ENCODE measurements around the gene CCNC. TPM values are rescaled to one million over a fixed set of nuclear protein-coding genes. Genes with fewer than 3 reads are reported as not detected.
"Not testable (repeated sequence)": the region's sequence is repeated elsewhere in the genome, so short reads cannot be mapped to it uniquely, and the experiment has no call there.

CCNC gene
- total RNA-seq, 1 donor from 2014 or later = 74.5 TPM

- H3K36me3 Mint-ChIP-seq (ENCODE audit: insufficient read depth) = no peaks in the 10 kb centered on the region
- DNase-seq (ENCODE audit: low spot score, unreplicated experiment) = no peak
- peaks cover 5% of the 10 kb centered on the region for H3K4me1 Mint-ChIP-seq (ENCODE audit: low read depth)
- H3K27me3 Mint-ChIP-seq = peaks cover 95% of the 10 kb centered on the region
- H3K4me3 Mint-ChIP-seq (ENCODE audit: low read depth) = no peak overlapping the region
- peak; percentile 41 for TF ChIP-seq CTCF (IDR thresholded peaks at IDR 0.05; ENCODE audit: unreplicated experiment)
- no peaks in the 10 kb centered on the region for H3K9me3 Mint-ChIP-seq (ENCODE audit: low read depth)
- H3K27ac Mint-ChIP-seq = no peak overlapping the region
Observed at GRCh38 chr6:99605074-99605734, 36.7 kb upstream of the CCNC start.

DNA sequence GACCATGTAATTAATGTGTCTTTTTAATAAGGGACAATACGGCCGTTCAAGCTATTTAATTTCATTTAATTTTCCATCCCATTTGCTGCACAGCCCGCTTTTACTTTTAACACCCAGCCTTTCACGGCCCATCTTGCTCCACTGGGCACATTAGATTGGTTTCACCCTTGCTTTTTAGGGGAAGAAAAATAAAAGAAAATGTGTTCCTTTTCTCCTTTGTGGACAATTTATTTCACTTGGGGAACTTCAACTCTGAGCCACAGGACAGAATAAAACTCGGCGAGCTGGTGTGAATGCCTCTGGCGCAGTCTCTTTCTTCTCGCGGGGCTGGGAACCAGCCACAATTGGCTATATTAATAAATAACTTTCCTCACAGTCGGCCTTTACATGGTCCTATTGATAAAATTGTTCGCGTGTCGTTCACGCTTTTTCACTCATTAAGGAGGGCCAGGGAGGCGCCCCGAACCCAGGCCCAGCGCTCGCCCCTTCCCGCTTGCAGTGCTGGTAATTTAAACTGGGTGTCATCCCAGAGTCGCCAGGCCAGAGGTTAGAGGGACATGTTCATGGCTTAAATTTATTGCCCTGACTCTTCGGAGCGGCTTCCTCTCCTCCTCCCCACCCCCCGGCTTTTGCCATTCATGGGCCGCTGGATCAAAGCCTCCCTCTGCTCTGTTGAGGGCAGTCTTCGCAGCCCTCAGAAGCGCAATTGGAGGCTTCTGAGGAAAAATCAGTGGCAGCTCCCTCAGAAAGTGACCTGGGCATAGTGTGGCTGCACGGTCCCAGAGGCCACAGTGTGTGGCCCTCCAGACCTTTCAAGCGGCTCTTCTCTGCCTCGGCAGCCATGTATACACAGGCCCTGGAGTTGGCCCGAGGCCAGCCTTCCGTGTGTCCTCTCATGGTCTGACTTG is 36.0 kb upstream of the CCNC start:
- Mint-ChIP-seq H3K9me3 (ENCODE audit: low read depth) (no peaks in the 10 kb centered on the region), H3K36me3 (ENCODE audit: insufficient read depth) (no peaks in the 10 kb centered on the region), H3K27me3 (peaks cover 96% of the 10 kb centered on the region), H3K27ac (no peak overlapping the region), H3K4me1 (ENCODE audit: low read depth) (peaks cover 5% of the 10 kb centered on the region), H3K4me3 (ENCODE audit: low read depth) (peak overlapping the region; percentile 14)
- TF ChIP-seq CTCF (IDR thresholded peaks at IDR 0.05; ENCODE audit: unreplicated experiment) = no peak
- no peak for DNase-seq (ENCODE audit: low spot score, unreplicated experiment)

DNA sequence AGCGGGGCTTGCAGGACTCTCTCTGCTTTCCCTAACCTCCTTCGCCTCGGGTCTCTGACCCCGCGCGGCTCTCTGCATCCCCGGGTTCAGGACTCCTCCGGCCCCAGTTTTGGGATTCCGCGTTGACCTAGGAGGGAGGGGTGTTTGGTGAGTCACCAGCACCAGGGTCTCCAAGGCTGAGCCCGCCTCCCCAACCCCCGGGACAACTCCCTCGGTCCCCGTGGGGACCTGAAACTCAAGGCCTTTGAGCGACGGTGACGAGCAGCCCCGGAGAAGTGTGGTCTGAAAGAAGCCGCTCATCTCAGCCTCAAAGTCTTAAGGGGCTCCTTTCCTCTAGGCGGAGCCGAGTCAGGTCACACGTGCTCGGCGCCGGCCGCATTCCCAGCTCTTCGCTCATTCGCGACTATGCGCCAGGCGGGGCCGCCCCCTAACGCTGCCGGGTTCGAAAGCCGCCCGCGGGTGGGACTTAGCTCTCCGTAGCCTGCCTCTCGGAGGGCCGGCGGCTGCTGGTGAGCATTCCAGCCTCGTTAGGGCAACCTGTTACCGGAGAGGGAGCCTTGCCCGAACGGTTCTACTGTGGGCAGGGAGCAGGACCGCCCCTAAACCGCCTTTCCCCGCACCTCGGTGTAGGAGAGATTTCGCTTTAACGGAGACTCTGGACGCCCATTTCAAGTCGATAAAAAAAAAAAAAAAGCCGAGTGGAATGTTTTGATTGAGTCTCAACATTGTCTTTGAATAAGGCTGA is 35.1 kb upstream of the CCNC start:
- H3K27ac Mint-ChIP-seq = no peak overlapping the region
- H3K27me3 Mint-ChIP-seq = peaks cover 96% of the 10 kb centered on the region
- TF ChIP-seq CTCF (IDR thresholded peaks at IDR 0.05; ENCODE audit: unreplicated experiment) = no peak
- H3K4me1 Mint-ChIP-seq (ENCODE audit: low read depth) = peaks cover 5% of the 10 kb centered on the region
- H3K36me3 Mint-ChIP-seq (ENCODE audit: insufficient read depth) = no peaks in the 10 kb centered on the region
- H3K4me3 Mint-ChIP-seq (ENCODE audit: low read depth) = peak overlapping the region; percentile 33
- DNase-seq (ENCODE audit: low spot score, unreplicated experiment) = no peak
- no peaks in the 10 kb centered on the region for H3K9me3 Mint-ChIP-seq (ENCODE audit: low read depth)

DNA sequence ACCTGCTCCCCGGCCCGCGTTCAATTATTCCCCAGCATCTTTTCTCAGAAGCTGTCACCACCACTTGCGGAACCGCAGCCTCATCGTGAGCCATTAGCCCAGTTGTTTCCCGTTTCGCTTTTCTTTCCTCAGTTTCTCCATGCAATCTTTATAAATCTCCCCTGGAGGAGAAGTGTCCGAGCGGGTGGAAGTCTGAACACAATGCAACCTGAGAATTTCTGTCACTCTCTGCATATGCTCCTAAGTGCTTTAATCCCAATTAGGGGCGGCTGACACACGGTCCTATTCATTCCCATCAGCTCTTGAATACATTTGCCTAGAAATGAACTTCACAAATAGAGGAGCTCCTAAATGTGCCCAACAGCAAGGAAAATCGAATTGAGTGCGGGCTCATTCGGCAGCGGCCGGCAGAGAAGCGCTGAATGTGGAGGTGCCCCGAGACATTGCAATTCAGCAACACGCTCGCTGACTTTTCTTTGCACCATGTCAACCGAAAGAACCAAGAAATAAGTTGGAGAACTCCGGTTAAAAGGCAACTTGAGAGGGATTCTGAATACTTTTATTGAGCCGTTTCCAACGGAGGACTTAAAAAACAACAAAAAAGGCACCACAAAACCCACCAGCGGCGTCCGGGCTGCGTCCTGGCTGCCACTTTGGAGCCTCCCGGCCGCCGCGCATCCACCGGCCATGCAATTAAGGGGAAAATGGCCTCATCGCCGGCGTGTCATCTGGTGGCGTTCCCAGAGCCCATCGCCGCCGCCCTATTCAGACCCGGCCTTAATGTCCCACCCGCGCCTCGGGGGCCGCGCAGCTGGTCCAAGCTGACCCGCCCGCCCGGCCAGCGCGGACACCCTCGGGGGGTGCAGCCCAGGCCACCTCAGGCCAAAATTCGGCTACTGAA is 34.3 kb upstream of the CCNC start:
- H3K4me1 Mint-ChIP-seq (ENCODE audit: low read depth) = peaks cover 5% of the 10 kb centered on the region
- H3K27me3 Mint-ChIP-seq = peaks cover 96% of the 10 kb centered on the region
- H3K4me3 Mint-ChIP-seq (ENCODE audit: low read depth) = no peak overlapping the region
- H3K9me3 Mint-ChIP-seq (ENCODE audit: low read depth) = no peaks in the 10 kb centered on the region
- TF ChIP-seq CTCF (IDR thresholded peaks at IDR 0.05; ENCODE audit: unreplicated experiment) = no peak
- H3K27ac Mint-ChIP-seq = peak overlapping the region; percentile 8
- no peak for DNase-seq (ENCODE audit: low spot score, unreplicated experiment)
- H3K36me3 Mint-ChIP-seq (ENCODE audit: insufficient read depth) = no peaks in the 10 kb centered on the region

DNA sequence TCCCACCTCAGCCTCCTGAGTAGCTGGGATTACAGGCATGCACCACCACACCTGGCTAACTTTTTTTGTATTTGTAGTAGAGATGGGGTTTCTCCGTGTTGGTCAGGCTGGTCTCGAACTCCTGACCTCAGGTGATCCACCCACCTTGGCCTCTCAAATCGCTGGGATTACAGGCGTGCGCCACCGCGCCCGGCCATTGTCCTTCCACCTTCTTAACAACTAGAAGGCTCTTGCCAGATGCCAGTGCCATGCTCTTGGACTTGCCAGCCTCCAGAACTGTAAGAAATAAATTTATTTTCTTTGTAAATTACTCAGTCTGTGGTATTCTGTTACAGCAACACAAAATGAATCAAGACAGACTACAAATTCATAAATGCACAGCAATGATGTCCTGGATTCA is 26.2 kb upstream of the CCNC start:
- H3K36me3 Mint-ChIP-seq (ENCODE audit: insufficient read depth); H3K9me3 Mint-ChIP-seq (ENCODE audit: low read depth); DNase-seq (ENCODE audit: low spot score, unreplicated experiment); H3K4me3 Mint-ChIP-seq (ENCODE audit: low read depth); H3K27ac Mint-ChIP-seq; H3K4me1 Mint-ChIP-seq (ENCODE audit: low read depth): not testable (repeated sequence)
- H3K27me3 Mint-ChIP-seq = peaks cover 96% of the 10 kb centered on the region
